Loucy (cell line): Measurements from ENCODE around the gene ETV3.

Experiments used
- H2AFZ ChIP-seq: fragments of 200-600 bp; sonication (generic); 2 replicates; pipeline ENCODE4 v1.6.0; 2016; ENCODE audit warnings: antibody characterized with exemption, mild to moderate bottlenecking, low read length, moderate library complexity
- H3F3A ChIP-seq: fragments of 200-600 bp; 2 replicates; pipeline ENCODE4 v1.6.0; 2016; ENCODE audit warnings: antibody characterized with exemption, low read depth, mild to moderate bottlenecking
- H3K27me3 ChIP-seq: fragments of 200-600 bp; sonication (generic); 2 replicates; pipeline ENCODE4 v1.6.1; 2014; ENCODE audit warnings: low read length, mild to moderate bottlenecking; ENCODE audit not compliant: insufficient read depth, poor library complexity, severe bottlenecking
- H3K36me3 ChIP-seq: fragments of 200-600 bp; sonication (generic); 2 replicates; pipeline ENCODE4 v1.6.1; 2016; ENCODE audit warnings: low read length; ENCODE audit not compliant: insufficient read depth
- H3K4me1 ChIP-seq: fragments of 200-600 bp; sonication (generic); 2 replicates; pipeline ENCODE4 v1.5.1; 2014; ENCODE audit warnings: low read length, mild to moderate bottlenecking; ENCODE audit not compliant: insufficient read depth, poor library complexity, severe bottlenecking
- H3K4me2 ChIP-seq: fragments of 200-600 bp; sonication (generic); 2 replicates; pipeline ENCODE4 v1.6.0; 2014; ENCODE audit warnings: antibody characterized with exemption, low read length, low read depth, mild to moderate bottlenecking; ENCODE audit not compliant: poor library complexity, severe bottlenecking
- H3K4me3 ChIP-seq: fragments of 200-600 bp; sonication (generic); 2 replicates; pipeline ENCODE4 v1.5.1; 2014; ENCODE audit warnings: low read length, mild to moderate bottlenecking, mixed read lengths; ENCODE audit not compliant: poor library complexity, severe bottlenecking
- H3K79me2 ChIP-seq: fragments of 200-600 bp; sonication (generic); 2 replicates; pipeline ENCODE4 v1.6.1; 2014; ENCODE audit warnings: low read length; ENCODE audit not compliant: insufficient read depth
- H3K9ac ChIP-seq: fragments of 200-600 bp; sonication (generic); 2 replicates; pipeline ENCODE4 v1.6.0; 2014; ENCODE audit warnings: mild to moderate bottlenecking, low read depth, low read length, moderate library complexity; ENCODE audit not compliant: poor library complexity, severe bottlenecking
- H3K9me2 ChIP-seq: fragments of 200-600 bp; sonication (generic); replicated peaks from 2 replicates; pipeline ENCODE4 v1.6.1; 2016; ENCODE audit warnings: low read depth, low read length, mixed read lengths
- H3K9me3 ChIP-seq: fragments of 200-600 bp; sonication (generic); 2 replicates; pipeline ENCODE4 v1.6.1; 2014; ENCODE audit warnings: mild to moderate bottlenecking, antibody characterized with exemption, low read length, low read depth; ENCODE audit not compliant: insufficient read depth
- H4K20me1 ChIP-seq: fragments of 200-600 bp; sonication (generic); 2 replicates; pipeline ENCODE4 v1.6.0; 2014; ENCODE audit warnings: antibody characterized with exemption, low read length, mild to moderate bottlenecking; ENCODE audit not compliant: insufficient read depth, poor library complexity, severe bottlenecking
- CTCF ChIP-seq: fragments of 200-600 bp; sonication (generic); conservative IDR thresholded peaks from 2 replicates; pipeline ENCODE4 v1.5.1; 2014; ENCODE audit warnings: mild to moderate bottlenecking, antibody characterized with exemption, low read length
- EZH2phosphoT487 ChIP-seq: fragments of 200-600 bp; IDR thresholded peaks from 2 replicates; pipeline ENCODE4 v1.6.1; 2018; ENCODE audit warnings: antibody characterized with exemption, mild to moderate bottlenecking, moderate library complexity, borderline replicate concordance

Gene ETV3

GRCh38 chr1:157139052-157139715 lies 989 bp upstream of the ETV3 start:
- H3K4me2 ChIP-seq, result peak overlapping the region; percentile 85
- peak overlapping the region; percentile 94 for H3K4me3 ChIP-seq
- peaks cover 38% of the 10 kb centered on the region for H3K79me2 ChIP-seq
- no peaks in the 10 kb centered on the region for H3F3A ChIP-seq
- H3K9ac ChIP-seq, result peak overlapping the region; percentile 86
- peaks cover 13% of the 10 kb centered on the region for H3K27me3 ChIP-seq
- no peaks in the 10 kb centered on the region for H3K9me3 ChIP-seq
- no peak for TF ChIP-seq EZH2phosphoT487
- TF ChIP-seq CTCF, result no peak
- peaks cover 38% of the 10 kb centered on the region for H3K4me1 ChIP-seq
- peaks cover 39% of the 10 kb centered on the region for H4K20me1 ChIP-seq
- H2AFZ ChIP-seq, result peak overlapping the region; percentile 84
- peaks cover 8% of the 10 kb centered on the region; the same call in 1 of the 2 replicates for H3K36me3 ChIP-seq
- no peaks in the 10 kb centered on the region for H3K9me2 ChIP-seq

GRCh38 chr1:157137408-157138219 lies 581 bp downstream of the ETV3 start:
- TF ChIP-seq CTCF (no peak), EZH2phosphoT487 (no peak)
- H3K4me3 ChIP-seq, result peak overlapping the region; percentile 94
- H4K20me1 ChIP-seq, result peaks cover 54% of the 10 kb centered on the region
- H3F3A ChIP-seq, result 0 out of 2 replicates have a peak, but pooled peaks cover 7% of the 10 kb centered on the region
- H3K9ac ChIP-seq, result peak overlapping the region; percentile 86
- peak overlapping the region; percentile 93 for H3K4me2 ChIP-seq
- peak overlapping the region; percentile 84 for H2AFZ ChIP-seq
- H3K79me2 ChIP-seq, result peaks cover 40% of the 10 kb centered on the region
- no peaks in the 10 kb centered on the region for H3K9me2 ChIP-seq
- peaks cover 11% of the 10 kb centered on the region; the same call in 1 of the 2 replicates for H3K36me3 ChIP-seq
- peaks cover 53% of the 10 kb centered on the region for H3K4me1 ChIP-seq
- no peaks in the 10 kb centered on the region for H3K9me3 ChIP-seq
- peaks cover 7% of the 10 kb centered on the region for H3K27me3 ChIP-seq

- peak overlapping the region; percentile 93 for H3K4me2 ChIP-seq
- no peak overlapping the region for H2AFZ ChIP-seq
- peaks cover 53% of the 10 kb centered on the region for H3K4me1 ChIP-seq
Measured at GRCh38 chr1:157137046-157137407, 1.2 kb downstream of the ETV3 start.

More at GRCh38 chr1:157137046-157137407, 1.2 kb downstream of the ETV3 start:
- Histone ChIP-seq H3K36me3 (peaks cover 17% of the 10 kb centered on the region; the same call in 1 of the 2 replicates), H3K9ac (peak overlapping the region; percentile 86), H3F3A (0 out of 2 replicates have a peak, but pooled peaks cover 7% of the 10 kb centered on the region), H3K9me3 (no peaks in the 10 kb centered on the region), H3K79me2 (peaks cover 40% of the 10 kb centered on the region), H3K27me3 (peaks cover 2% of the 10 kb centered on the region), H4K20me1 (peaks cover 60% of the 10 kb centered on the region), H3K4me3 (peak overlapping the region; percentile 94), H3K9me2 (no peaks in the 10 kb centered on the region)
- no peak for TF ChIP-seq EZH2phosphoT487
- no peak for TF ChIP-seq CTCF
